22Rv1 (cell line): ENCODE data around the gene RFFL.

Source experiments
- H3K27ac ChIP-seq: fragments of 450-650 bp; 2 replicates; pipeline ENCODE4 v1.5.1; 2017
- CTCF ChIP-seq: fragments of 450-650 bp; IDR thresholded peaks from 2 replicates; pipeline ENCODE4 v1.5.1; 2017; ENCODE audit warnings: mild to moderate bottlenecking
- ZFX ChIP-seq: fragments of 450-650 bp; IDR thresholded peaks from 2 replicates; pipeline ENCODE4 v1.6.1; 2017; ENCODE audit warnings: antibody characterized with exemption, borderline replicate concordance

RFFL gene

GRCh38 chr17:34958438-34958837 is 105.1 kb downstream of the RFFL start:
- no peak overlapping the region for H3K27ac ChIP-seq
- TF ChIP-seq CTCF: no peak
- no peak for TF ChIP-seq ZFX
